ENCODE data around the gene MGST3. TPM values are rescaled to one million over a fixed set of nuclear protein-coding genes. Genes with fewer than 3 reads are reported as not detected.

Gene MGST3
- total RNA-seq, 4 donors from 2014 or later: 47.0 to 513 (median 407) TPM

Other genes starting within 250 kb of the MGST3 start
- gene RXRG, start 186.1 kb upstream of the MGST3 start, total RNA-seq: 10 to 100 TPM in 1 of 4 donors, not detected in 3; 10.7 TPM
- gene LRRC52, start 87.2 kb upstream of the MGST3 start, total RNA-seq: not detected
- gene ALDH9A1, start 67.3 kb downstream of the MGST3 start, total RNA-seq: 100 to 1,000 TPM in 1 of 4 donors, 10 to 100 TPM in 3; 54.5 to 104 (median 74.0) TPM
- gene TMCO1, start 137.6 kb downstream of the MGST3 start, total RNA-seq: 100 to 1,000 TPM in 1 of 4 donors, 10 to 100 TPM in 3; 29.7 to 183 (median 72.9) TPM
- 100 to 1,000 TPM in 2 of 4 donors, 10 to 100 TPM in 2; 36.3 to 117 (median 84.7) TPM for gene UCK2, start 196.4 kb downstream of the MGST3 start, total RNA-seq

Measured in Peyer's patch (tissue), 4 donors.